NCI-H345 (cell line): ENCODE measurements around the gene PTPRJ.
"Not testable (repeated sequence)": the region's sequence is repeated elsewhere in the genome, so short reads cannot be mapped to it uniquely, and the experiment has no call there.

Source experiments
- DNase-seq: peaks from one replicate; lab custom pipeline; 2025; lab: John Stamatoyannopoulos, UW

PTPRJ gene

DNA sequence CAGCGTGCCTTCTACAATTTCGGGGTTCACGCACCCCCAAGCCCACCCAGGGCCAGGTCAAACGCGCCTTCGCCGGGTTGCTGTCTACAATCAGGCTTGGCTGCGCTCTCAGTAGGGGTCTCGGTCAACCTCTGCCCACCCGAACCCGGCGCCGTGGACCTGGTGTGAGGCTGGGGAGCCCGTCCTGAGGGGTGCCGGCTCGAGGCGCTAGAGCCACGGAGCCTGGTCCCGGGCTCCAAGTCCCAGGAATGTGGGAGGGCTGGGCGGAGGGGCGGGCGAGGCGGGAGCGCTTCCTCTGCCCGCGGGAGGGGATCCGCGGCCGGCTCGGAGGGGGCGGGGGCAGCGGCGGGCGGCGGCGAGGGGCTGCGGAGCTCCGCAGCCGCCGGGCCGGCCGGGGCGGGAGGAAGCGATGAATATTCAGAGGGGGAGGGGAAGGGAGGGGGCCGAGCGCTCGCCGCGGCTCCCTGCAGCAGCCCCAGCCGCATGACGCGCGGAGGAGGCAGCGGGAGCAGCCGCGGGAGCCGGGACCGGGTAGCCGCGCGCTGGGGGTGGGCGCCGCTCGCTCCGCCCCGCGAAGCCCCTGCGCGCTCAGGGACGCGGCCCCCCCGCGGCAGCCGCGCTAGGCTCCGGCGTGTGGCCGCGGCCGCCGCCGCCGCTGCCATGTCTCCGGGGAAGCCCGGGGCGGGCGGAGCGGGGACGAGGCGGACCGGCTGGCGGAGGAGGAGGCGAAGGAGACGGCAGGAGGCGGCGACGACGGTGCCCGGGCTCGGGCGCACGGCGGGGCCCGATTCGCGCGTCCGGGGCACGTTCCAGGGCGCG lies at the start of gene PTPRJ:
PTPRJ (plus strand) TSS at position 472 of the 819 bp plus-strand sequence. CDS start 354 bp downstream, outside the sequence.
- DNase-seq = peak; percentile 59

DNA sequence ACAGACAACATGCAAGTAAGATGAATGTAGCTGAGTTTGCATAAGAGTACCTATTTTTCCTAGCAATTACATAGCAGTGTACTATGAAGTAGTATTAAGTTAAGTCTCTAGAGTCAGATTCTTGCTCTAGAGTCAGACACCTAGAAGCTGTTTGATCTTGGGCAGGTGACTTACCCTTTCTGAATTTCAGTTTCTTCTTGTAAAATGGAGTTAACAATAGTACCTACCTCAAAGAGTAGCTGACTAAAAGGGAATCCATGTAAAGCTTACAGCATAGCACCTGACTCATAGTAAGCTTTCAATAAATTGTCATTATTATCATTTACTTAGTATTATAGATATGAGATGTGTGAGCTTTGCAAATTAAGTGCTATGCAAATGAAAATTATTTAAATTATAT lies 47.8 kb upstream of the PTPRJ start:
- no peak for DNase-seq

- DNase-seq = not testable (repeated sequence)
These were observed 46.6 kb upstream of the PTPRJ start for GRCh38 chr11:47933797-47934196.

GRCh38 chr11:47938791-47939560 lies 41.4 kb upstream of the PTPRJ start:
- no peak for DNase-seq

DNA sequence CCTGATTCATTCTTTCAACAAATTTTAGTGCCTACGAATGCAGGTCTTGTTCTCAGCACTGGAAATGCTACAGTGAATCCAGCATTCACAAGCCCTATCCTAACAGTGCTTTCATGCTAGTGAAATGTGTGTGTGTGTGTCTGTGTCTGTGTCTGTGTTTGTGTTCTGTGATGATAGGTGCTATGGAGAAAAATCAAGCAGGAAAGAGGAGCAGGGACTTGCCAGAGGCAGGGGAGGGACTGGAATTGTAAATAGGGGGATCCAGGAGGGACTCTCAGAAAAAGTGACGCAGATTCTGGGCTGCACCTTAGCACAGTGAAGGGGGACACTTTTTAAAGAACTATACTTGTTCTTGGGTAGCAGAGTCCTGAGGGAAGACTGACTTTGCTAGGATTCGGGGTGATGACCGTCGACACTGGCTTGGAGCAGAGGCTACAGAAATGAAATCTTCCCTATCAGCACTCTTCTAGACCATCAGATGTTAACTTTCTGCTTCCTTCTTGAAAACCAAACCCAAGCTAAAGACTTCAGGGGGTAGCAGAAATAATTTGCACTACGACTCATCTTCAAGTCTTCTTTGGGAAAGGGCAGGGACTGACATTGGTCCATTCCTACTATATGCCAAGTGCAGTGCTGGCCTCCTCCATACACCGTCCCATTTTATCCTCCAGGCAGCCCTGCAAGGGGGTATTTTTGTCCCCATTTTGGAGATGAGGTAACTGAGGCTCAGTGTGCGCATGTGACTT lies 39.3 kb upstream of the PTPRJ start:
- DNase-seq = no peak

DNA sequence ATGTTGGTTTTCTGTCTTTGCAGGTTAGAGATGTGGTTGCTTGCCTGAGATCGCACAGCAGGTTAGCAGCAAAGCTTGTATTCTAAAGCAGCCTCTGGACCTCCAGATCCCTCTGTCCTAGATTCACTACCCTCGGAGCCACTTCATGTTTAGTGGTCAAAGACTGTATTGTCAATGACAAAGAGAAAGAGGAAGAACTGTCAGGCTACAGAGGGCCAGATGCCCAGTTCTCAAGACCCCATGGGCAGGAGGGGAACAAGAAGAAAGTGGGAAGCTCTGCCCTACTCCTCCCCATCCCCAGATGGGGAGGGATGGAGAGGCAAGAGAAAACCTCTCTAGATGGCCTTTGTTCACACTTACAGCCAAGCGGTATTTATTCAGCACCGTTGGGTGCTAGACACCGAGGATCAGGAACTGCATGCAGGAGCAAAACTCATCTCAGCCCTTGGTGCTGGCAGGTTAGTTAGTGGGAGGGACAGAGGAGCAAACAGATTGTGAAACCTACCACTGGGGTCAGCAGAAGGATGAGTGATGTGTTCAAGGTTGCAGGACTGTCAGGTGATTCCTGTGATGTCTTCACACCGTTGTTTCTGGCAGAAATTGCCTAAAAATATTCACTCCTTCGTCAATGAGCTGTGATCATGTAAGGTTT lies 38.3 kb upstream of the PTPRJ start:
- no peak for DNase-seq

- no peak for DNase-seq
These were observed 36.4 kb upstream of the PTPRJ start for GRCh38 chr11:47943721-47944586.

GRCh38 chr11:47944632-47945031 lies 35.7 kb upstream of the PTPRJ start:
- no peak for DNase-seq

- no peak for DNase-seq
These were observed 33.4 kb upstream of the PTPRJ start for GRCh38 chr11:47946682-47947559.

GRCh38 chr11:47948137-47948536 lies 32.2 kb upstream of the PTPRJ start:
- no peak for DNase-seq

DNA sequence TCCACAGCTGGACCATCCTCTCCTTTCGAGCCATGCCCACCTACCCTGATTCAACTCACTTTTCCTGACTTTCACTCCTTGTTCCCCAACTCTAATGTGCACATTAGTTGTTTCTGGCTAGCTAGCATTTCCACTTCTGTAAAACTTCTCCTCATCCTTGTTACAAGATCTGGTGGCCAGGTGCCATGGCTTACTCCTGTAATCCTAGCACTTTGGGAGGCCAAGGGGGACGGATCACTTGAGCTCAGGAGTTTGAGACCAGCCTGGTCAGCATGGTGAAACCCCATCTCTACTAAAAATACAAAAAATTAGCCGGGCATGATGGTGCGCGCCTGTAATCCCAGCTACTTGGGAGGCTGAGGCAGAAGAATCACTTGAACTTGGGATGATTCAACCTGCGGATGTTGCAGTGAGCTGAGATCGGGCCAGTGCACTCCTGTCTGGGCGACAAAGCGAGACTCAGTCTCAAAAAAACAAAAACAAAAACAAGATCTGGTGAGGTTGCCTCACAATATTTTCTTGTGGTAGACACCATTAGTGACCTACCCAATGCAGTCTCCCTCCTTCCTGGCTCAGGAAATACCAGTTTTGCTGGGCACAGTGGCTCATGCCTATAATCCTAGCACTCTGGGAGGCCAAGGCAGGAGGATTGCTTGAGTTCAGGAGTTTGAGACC lies 31.2 kb upstream of the PTPRJ start:
- DNase-seq = not testable (repeated sequence)

DNA sequence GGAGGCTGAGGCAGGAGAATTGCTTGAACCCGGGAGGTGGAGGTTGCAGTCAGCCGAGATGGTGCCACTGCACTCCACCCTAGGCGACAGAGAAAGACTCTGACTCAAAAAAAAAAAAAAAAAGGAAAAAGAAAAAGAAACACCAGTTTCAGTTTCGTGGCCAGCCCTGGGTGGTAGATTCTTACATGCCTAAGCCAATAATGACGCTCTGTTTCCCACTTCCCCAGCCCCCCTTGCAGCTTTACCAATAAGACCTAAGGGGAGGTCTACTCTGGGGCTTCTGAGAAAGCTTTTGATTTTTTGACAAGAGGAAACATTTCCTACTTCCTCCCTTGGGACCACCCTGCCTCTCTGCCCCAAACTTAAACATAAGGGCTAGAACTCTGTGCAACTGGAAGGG lies 30.0 kb upstream of the PTPRJ start:
- no peak for DNase-seq

GRCh38 chr11:47951504-47951903 lies 28.9 kb upstream of the PTPRJ start:
- not testable (repeated sequence) for DNase-seq

DNA sequence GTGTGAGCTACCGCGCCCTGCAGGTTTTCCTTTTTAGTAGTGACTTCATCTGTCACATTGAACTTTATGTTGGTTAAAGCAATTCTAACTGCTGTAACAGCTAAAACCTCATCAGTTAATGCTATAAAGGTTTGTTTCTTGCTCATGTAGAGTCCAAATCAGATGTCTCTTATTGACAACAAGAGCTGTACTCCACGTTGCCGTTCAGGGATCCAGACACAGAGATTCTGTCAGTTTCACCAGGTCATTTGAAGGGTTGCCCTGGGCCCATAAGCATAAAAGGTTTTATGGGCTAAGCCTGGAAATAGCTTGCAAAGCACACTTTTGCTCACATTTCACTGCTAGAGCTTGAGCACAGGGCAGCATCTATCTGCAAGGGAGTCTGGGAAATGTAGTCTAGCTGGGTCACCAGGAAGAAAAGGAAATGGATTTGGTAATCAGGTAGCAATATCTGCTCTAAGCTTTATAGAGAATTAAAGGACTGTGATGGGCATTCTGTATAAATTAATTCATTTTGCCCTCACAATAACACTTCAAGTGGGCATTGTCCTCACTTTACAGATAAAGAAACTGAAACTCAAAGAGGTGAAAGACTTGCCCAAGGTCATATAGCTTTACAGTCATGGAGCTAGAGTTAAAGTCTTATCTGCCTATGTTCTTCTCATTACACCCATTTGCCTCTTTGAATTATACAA lies 25.2 kb upstream of the PTPRJ start:
- DNase-seq = no peak

DNA sequence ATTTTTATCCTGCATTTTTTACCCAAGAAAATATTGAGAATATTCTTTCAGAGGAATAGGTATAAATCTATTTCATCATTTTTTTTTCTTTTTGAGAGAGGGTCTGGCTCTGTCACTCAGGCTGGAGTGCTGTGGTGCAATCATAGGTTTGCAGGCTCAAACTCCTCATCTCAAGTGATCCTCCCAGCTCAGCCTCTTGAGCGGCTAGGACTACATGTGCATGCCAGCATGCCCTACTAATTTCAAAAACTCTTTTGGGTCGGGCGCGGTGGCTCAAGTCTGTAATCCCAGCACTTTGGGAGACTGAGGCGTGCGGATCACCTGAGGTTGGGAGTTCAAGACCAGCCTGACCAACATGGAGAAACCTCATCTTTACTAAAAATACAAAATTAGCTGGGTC lies 20.3 kb upstream of the PTPRJ start:
- no peak for DNase-seq

DNA sequence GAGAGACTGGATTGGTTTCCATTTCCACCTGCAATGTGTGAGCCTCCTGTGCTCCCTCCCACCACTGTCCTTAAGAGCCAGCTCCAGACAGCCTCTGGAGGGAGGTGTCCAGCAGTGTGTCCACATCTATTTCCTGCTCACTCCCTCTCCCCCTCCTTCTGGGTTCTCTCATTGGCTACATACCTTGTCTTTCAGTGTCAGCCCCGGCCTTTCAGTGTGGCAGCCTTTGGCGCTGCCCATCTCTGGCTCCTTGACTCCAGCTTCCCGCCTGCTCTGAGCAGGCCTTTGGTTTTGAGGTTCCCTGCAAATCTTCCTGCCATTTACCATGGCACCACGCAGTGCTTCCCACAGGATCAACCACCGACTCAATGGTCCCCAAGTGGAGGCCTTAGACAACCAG lies 19.0 kb upstream of the PTPRJ start:
- no peak for DNase-seq

DNA sequence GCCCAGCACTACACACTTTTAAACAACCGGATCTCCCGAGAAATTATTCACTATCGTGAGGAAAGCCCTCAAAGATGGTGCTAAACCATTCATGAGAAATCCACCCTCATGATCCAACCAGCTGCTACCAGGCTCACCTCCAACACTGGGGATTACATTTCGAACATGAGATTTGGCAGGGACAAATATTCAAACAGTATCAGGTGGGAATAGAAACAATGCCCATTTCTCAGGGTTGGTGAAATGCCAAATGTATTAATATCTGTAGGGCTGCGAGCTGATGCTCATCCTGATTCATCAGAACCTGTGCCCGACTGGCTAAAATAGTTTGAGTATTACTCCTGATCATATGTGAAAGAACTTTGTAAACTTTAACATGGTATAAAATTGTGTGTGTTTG lies 15.8 kb upstream of the PTPRJ start:
- DNase-seq = no peak

GRCh38 chr11:47967577-47968525 lies 12.5 kb upstream of the PTPRJ start:
- DNase-seq = no peak
